T-helper 2 cell treated with Interferon-gamma antibody and Interleukin-4, amounts not matched to agents 5 μg/mL and 100 μg/mL, for 36 hours (primary cell): Measurements from ENCODE around the gene ANKRD37.

ENCODE experiments used
- DNase-seq: peaks from one replicate; pipeline ENCODE4 v3.0.0; 2021; ENCODE audit warnings: low spot score
- H3K27ac Mint-ChIP-seq: one replicate; pipeline ENCODE4 v1.8.0; 2021; ENCODE audit warnings: mild to moderate bottlenecking, mixed read lengths
- H3K27me3 Mint-ChIP-seq: one replicate; pipeline ENCODE4 v1.8.0; 2021; ENCODE audit warnings: low read depth, mixed read lengths
- H3K36me3 Mint-ChIP-seq: one replicate; pipeline ENCODE4 v1.8.0; 2021; ENCODE audit warnings: low read depth, mixed read lengths
- H3K4me1 Mint-ChIP-seq: one replicate; pipeline ENCODE4 v1.8.0; 2021; ENCODE audit warnings: low read depth, mixed read lengths
- H3K4me3 Mint-ChIP-seq: one replicate; pipeline ENCODE4 v1.8.0; 2022; ENCODE audit warnings: mild to moderate bottlenecking, moderate library complexity, mixed read lengths
- H3K9me3 Mint-ChIP-seq: one replicate; pipeline ENCODE4 v1.8.0; 2021; ENCODE audit warnings: mixed read lengths

Gene ANKRD37

GRCh38 chr4:185369731-185370130 lies 26.9 kb upstream of the ANKRD37 start:
- DNase-seq = no peak
- Mint-ChIP-seq H3K9me3 (no peaks in the 10 kb centered on the region), H3K27ac (no peak overlapping the region), H3K4me3 (no peak overlapping the region), H3K36me3 (no peaks in the 10 kb centered on the region), H3K27me3 (no peaks in the 10 kb centered on the region), H3K4me1 (peaks cover 1% of the 10 kb centered on the region)

DNA sequence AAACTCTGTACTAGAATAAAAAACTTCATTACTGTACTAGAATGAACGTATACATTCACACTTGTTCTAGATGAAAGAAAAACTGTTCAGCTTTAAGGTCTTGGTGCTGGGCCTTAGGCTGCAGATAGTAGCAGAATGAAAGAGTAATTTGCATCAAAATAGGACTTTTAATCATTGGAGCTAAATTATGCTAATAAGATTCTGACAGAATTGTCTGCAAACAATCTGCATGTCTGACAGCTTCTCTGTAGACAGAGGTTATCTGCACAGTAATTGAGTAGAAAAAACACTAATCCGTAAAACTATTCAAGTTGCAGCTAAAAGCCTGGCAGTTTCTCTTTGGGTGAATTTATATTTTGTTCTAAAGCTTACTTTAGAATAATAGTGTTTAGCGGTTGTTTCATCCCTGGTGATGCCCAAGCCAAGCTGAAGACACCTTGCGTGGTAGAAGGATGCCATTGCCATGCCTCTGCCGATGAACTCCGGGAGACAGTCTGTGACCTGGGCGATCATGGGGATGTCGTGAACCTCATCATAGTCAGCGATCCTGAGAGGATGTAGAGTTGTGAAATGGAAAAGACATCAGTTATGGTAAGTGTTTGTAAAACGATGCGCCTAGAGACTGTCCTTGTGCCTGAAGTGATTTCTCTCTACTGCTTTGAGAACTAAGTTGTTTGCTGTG lies 26.2 kb upstream of the ANKRD37 start:
- Mint-ChIP-seq H3K27me3 (no peaks in the 10 kb centered on the region), H3K27ac (no peak overlapping the region), H3K4me1 (peaks cover 1% of the 10 kb centered on the region), H3K9me3 (no peaks in the 10 kb centered on the region), H3K4me3 (no peak overlapping the region), H3K36me3 (no peaks in the 10 kb centered on the region)
- DNase-seq = no peak

- Mint-ChIP-seq H3K27me3 (no peaks in the 10 kb centered on the region), H3K36me3 (no peaks in the 10 kb centered on the region), H3K4me3 (no peak overlapping the region), H3K9me3 (no peaks in the 10 kb centered on the region), H3K27ac (no peak overlapping the region), H3K4me1 (peaks cover 1% of the 10 kb centered on the region)
- no peak for DNase-seq
Measured at GRCh38 chr4:185371702-185372101, 24.9 kb upstream of the ANKRD37 start.

DNA sequence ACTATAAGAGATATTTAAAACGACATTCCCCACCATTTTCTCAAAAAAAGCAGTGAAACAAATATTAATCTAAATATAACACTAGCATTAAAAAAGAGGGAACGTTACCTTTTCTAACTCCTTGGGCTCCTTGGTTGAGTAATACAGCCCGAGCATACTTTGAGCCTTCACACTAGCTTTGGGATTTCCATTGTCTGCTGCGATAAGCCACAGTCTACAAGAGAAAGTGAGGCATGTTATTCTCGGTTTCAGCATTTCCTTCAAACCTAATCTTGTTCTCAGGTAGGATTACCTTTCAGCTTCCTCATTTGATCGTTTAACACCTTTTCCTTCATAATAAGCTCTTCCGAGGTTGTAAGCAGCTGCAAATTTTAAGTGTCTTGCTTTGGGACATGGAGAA lies 22.6 kb upstream of the ANKRD37 start:
- Mint-ChIP-seq H3K27ac (no peak overlapping the region), H3K4me1 (peaks cover 1% of the 10 kb centered on the region), H3K4me3 (no peak overlapping the region), H3K27me3 (no peaks in the 10 kb centered on the region), H3K36me3 (no peaks in the 10 kb centered on the region), H3K9me3 (no peaks in the 10 kb centered on the region)
- no peak for DNase-seq

DNA sequence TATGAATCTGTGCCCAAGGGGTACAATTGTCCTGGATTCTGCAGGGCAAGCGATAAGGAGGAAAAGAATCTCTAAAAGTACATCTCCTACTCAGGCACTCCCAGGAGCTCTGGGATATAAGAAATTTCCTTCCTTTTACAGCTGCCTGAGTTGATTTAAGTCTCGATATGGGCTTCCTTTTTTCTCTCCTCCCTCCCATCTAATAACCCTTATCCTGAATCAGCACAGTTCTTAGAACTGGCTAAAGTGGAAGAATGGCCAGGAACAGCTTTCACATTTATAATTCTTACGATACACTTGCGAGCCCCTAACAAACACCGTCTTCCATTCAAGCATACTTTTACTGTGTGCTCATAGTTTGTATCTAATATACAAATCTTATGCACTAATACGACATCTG lies 22.1 kb upstream of the ANKRD37 start:
- Mint-ChIP-seq H3K9me3 (no peaks in the 10 kb centered on the region), H3K27ac (no peak overlapping the region), H3K4me1 (peaks cover 1% of the 10 kb centered on the region), H3K4me3 (no peak overlapping the region), H3K27me3 (no peaks in the 10 kb centered on the region), H3K36me3 (no peaks in the 10 kb centered on the region)
- no peak for DNase-seq

DNA sequence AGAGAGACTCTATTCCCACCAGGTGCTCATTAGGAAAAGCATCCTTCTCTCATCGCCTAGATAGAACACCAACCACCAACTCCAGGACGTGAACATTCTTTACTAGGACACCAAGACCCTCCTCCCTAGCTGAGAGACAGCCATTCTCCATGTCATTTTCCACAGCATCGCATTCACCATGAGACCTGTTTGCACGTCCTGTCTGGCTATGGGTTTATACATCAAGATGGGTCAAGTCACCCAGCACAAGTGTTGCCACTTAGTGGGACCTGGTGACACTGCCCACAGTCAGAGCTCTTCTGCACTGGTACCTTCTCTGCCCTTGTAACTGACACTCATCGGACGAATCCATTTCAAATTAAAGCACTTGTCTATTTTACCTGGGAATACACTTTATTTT lies 18.4 kb upstream of the ANKRD37 start:
- H3K27me3 Mint-ChIP-seq = no peaks in the 10 kb centered on the region
- no peaks in the 10 kb centered on the region for H3K36me3 Mint-ChIP-seq
- H3K4me3 Mint-ChIP-seq = no peak overlapping the region
- peaks cover 5% of the 10 kb centered on the region for H3K9me3 Mint-ChIP-seq
- no peak for DNase-seq
- peaks cover 1% of the 10 kb centered on the region for H3K4me1 Mint-ChIP-seq
- H3K27ac Mint-ChIP-seq = no peak overlapping the region

GRCh38 chr4:185379326-185380295 lies 17.0 kb upstream of the ANKRD37 start:
- Mint-ChIP-seq H3K36me3 (peaks cover 6% of the 10 kb centered on the region), H3K27me3 (no peaks in the 10 kb centered on the region), H3K4me3 (no peak overlapping the region), H3K4me1 (peaks cover 6% of the 10 kb centered on the region), H3K9me3 (peaks cover 5% of the 10 kb centered on the region), H3K27ac (no peak overlapping the region)
- no peak for DNase-seq

GRCh38 chr4:185380320-185380719 lies 16.3 kb upstream of the ANKRD37 start:
- peaks cover 11% of the 10 kb centered on the region for H3K4me1 Mint-ChIP-seq
- H3K36me3 Mint-ChIP-seq = peaks cover 6% of the 10 kb centered on the region
- peaks cover 5% of the 10 kb centered on the region for H3K9me3 Mint-ChIP-seq
- no peak for DNase-seq
- H3K4me3 Mint-ChIP-seq = no peak overlapping the region
- H3K27ac Mint-ChIP-seq = no peak overlapping the region
- no peaks in the 10 kb centered on the region for H3K27me3 Mint-ChIP-seq

GRCh38 chr4:185381288-185382196 lies 15.1 kb upstream of the ANKRD37 start:
- Mint-ChIP-seq H3K9me3 (peaks cover 5% of the 10 kb centered on the region), H3K4me1 (peaks cover 16% of the 10 kb centered on the region), H3K27me3 (no peaks in the 10 kb centered on the region), H3K36me3 (peaks cover 6% of the 10 kb centered on the region), H3K4me3 (no peak overlapping the region), H3K27ac (no peak overlapping the region)
- no peak for DNase-seq

DNA sequence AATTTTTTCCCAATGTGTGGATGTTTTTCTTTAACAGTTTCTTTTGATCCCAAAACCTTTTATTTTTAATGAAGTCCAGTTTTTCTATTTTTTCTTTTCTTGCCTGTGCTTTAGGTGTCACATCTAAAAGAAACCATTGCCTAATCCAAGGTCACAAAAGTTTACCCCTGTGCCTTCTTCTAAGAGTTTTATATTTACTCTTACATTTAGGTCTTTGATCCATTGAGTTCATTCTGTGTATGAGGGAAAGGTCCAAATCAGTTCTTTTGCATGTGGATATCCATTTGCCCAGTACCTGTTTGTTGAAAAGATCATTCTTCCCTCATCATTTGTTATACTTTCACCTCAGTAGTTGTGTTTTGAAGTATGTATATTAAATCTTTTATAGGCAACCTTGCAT lies 13.9 kb upstream of the ANKRD37 start:
- Mint-ChIP-seq H3K27ac (no peak overlapping the region), H3K36me3 (peaks cover 6% of the 10 kb centered on the region), H3K9me3 (peaks cover 5% of the 10 kb centered on the region), H3K4me1 (peaks cover 16% of the 10 kb centered on the region), H3K4me3 (no peak overlapping the region), H3K27me3 (no peaks in the 10 kb centered on the region)
- DNase-seq = no peak

DNA sequence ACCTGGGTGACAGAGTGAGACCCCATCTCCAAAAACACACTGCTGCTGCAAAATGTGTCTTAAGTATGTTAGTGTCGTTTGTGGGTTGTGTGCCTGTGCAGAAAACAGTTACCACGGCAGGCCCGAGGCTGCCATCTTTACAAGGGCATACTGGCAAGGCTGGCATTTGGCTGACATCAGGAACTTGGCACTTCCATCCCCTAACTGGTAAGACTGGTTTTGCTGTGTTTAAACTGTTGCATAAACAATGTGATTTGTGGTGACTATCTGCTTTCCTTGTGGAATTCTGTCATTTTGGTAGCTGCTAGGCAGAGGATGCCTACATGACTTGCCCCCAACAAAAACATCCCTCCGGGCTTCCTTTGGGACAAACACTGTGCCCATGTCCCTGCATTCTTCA lies 13.2 kb upstream of the ANKRD37 start:
- H3K27me3 Mint-ChIP-seq = no peaks in the 10 kb centered on the region
- H3K27ac Mint-ChIP-seq = no peak overlapping the region
- H3K36me3 Mint-ChIP-seq = peaks cover 6% of the 10 kb centered on the region
- H3K9me3 Mint-ChIP-seq = peaks cover 5% of the 10 kb centered on the region
- H3K4me3 Mint-ChIP-seq = no peak overlapping the region
- DNase-seq = no peak
- peaks cover 16% of the 10 kb centered on the region for H3K4me1 Mint-ChIP-seq

DNA sequence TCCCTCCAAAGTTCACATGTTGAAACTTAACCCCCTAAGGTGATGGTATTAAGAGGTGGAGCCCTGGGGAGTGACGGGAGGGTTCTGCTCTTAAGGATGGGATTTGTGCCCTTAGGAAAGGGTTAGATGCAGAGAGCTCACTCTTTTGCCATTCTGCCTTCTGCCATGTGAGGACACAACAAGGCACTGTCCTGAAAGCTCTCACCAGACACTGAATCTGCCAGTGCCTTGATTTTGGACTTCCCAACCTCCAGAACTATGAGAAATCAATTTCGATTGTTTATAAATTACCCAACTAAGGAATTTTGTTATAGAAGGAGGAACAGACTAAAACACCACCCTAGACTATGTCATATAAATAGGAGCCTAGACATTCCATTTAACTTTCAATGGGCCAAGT lies 12.6 kb upstream of the ANKRD37 start:
- no peak for DNase-seq
- H3K9me3 Mint-ChIP-seq = peaks cover 5% of the 10 kb centered on the region
- no peak overlapping the region for H3K27ac Mint-ChIP-seq
- peaks cover 16% of the 10 kb centered on the region for H3K4me1 Mint-ChIP-seq
- H3K36me3 Mint-ChIP-seq = peaks cover 6% of the 10 kb centered on the region
- no peak overlapping the region for H3K4me3 Mint-ChIP-seq
- H3K27me3 Mint-ChIP-seq = no peaks in the 10 kb centered on the region

GRCh38 chr4:185384930-185385331 lies 11.7 kb upstream of the ANKRD37 start:
- Mint-ChIP-seq H3K4me1 (peaks cover 16% of the 10 kb centered on the region), H3K36me3 (peaks cover 6% of the 10 kb centered on the region), H3K27ac (no peak overlapping the region), H3K27me3 (no peaks in the 10 kb centered on the region), H3K4me3 (peak overlapping the region; percentile 71), H3K9me3 (peaks cover 5% of the 10 kb centered on the region)
- no peak for DNase-seq

GRCh38 chr4:185387957-185388356 lies 8.7 kb upstream of the ANKRD37 start:
- H3K9me3 Mint-ChIP-seq = no peaks in the 10 kb centered on the region
- H3K4me3 Mint-ChIP-seq = no peak overlapping the region
- H3K36me3 Mint-ChIP-seq = peaks cover 9% of the 10 kb centered on the region
- no peaks in the 10 kb centered on the region for H3K27me3 Mint-ChIP-seq
- H3K4me1 Mint-ChIP-seq = peaks cover 19% of the 10 kb centered on the region
- DNase-seq = no peak
- H3K27ac Mint-ChIP-seq = no peak overlapping the region
